ENCODE measurements around the gene MYPOP.

The MYPOP gene

DNA sequence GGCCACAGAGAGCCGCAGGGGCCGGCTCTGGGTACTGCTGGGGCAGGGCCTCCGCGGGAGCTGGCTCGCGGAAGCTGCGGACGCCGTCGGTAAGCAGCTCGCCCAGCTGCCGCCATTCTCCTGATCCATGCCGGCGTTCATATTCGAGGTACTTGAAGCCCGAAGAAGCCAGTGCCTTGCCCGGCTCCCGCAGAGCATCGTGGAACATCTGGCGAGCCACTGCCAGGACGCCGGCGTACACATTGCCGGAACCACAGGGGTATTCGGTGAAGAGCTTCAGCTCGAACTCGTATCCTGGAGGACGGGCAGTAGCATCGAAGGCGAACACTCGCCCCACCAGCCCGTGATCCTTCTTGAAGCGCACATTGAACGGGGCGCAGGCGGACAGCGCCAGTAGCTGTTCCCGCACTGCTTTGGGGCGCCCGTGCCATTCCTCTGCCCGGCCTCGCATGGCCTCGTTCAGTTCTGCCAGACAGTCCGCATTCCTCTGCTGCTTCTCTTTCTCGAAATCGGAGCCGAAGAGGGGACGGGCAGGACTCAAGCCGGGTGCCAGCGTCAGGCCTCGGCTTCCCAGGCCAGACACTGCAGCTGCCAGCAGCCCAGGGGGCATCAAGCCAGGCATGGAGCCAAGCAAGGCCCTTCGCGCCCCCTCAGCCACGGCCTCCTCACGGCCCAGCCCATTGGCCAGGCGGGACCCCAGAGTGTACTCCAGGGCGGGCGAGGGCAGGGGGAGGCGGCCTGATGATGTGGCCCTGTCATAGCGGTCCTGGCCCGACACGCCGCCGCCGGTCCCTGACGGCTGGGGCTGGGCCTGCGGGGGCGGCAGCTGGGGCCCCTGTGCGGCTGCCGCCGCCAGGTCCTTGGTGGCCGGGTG is 17.5 kb downstream of the MYPOP start:
- Histone ChIP-seq H3K36me3 (peaks cover 24% of the 10 kb centered on the region), H3K27ac (peak overlapping the region; percentile 87), H3K4me3 (peak overlapping the region; percentile 89), H3K9me3 (no peaks in the 10 kb centered on the region), H3K4me2 (peak overlapping the region; percentile 98), H3K27me3 (no peaks in the 10 kb centered on the region), H3K9ac (peak overlapping the region; percentile 89), H4K20me1 (peaks cover 41% of the 10 kb centered on the region), H3K4me1 (peaks cover 55% of the 10 kb centered on the region)
- TF ChIP-seq Cebpa-rat (IDR thresholded peaks at IDR 0.05) = no peak

DNA sequence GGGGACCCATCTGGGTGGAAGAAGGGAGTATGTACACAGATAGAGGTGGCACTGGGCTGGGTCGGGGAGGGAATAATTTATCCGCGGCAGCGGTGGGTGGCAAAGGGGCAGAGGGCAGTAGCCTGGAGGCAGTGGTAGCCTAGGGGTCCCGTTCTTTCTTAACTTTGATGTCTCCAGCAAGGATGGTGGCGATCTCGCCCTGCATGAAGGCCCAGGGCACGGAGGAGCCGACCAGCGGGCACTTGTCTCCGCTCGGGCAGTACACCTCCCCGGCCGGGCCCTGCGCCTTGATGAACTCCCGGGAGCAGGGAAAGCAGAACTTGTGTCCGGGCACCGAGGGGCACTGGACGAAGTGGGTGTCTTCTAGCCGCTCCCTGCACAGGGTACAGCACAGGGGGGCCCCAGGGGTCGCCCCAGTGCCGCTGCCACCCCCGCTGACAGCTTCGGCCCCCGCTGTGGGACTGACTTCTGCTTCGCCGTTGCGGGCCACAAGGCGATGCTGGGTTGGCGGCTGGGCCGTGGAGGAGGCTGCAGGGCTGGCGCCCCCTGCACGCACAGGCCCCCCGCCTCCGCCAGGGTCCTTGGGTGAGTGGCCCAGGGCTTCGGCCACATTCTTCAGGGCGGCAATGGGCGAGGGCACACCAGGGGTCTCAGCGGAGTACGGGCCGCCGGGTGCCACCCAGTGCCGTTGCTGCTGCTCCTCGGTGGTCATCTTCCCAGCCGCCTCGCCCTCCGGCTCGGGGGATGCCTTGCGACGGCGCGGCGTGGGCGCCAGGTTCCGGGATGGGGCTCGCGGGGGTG is 18.3 kb downstream of the MYPOP start:
- H3K9ac ChIP-seq = peak overlapping the region; percentile 89; the same call in 1 of the 2 replicates
- H3K4me1 ChIP-seq = peaks cover 62% of the 10 kb centered on the region
- H3K4me3 ChIP-seq = peak overlapping the region; percentile 89
- no peak for TF ChIP-seq Cebpa-rat (IDR thresholded peaks at IDR 0.05)
- no peaks in the 10 kb centered on the region for H3K27me3 ChIP-seq
- peaks cover 41% of the 10 kb centered on the region for H4K20me1 ChIP-seq
- H3K36me3 ChIP-seq = peaks cover 15% of the 10 kb centered on the region
- no peak overlapping the region for H3K27ac ChIP-seq
- no peaks in the 10 kb centered on the region for H3K9me3 ChIP-seq
- H3K4me2 ChIP-seq = peak overlapping the region; percentile 98

- Histone ChIP-seq H3K4me3 (peak overlapping the region; percentile 89), H3K27ac (no peak overlapping the region), H4K20me1 (peaks cover 41% of the 10 kb centered on the region), H3K36me3 (peaks cover 14% of the 10 kb centered on the region), H3K27me3 (no peaks in the 10 kb centered on the region), H3K9me3 (no peaks in the 10 kb centered on the region), H3K4me2 (peak overlapping the region; percentile 98), H3K4me1 (peaks cover 68% of the 10 kb centered on the region), H3K9ac (no peak overlapping the region)
- TF ChIP-seq Cebpa-rat (IDR thresholded peaks at IDR 0.05) = no peak
Observed at GRCh38 chr19:45883586-45883880, 18.9 kb downstream of the MYPOP start.

- peak overlapping the region; percentile 5; the same call in 1 of the 2 replicates for H3K27ac ChIP-seq
- peak overlapping the region; percentile 59 for H3K4me3 ChIP-seq
Observed at GRCh38 chr19:45882652-45883585, 19.5 kb downstream of the MYPOP start.

DNA sequence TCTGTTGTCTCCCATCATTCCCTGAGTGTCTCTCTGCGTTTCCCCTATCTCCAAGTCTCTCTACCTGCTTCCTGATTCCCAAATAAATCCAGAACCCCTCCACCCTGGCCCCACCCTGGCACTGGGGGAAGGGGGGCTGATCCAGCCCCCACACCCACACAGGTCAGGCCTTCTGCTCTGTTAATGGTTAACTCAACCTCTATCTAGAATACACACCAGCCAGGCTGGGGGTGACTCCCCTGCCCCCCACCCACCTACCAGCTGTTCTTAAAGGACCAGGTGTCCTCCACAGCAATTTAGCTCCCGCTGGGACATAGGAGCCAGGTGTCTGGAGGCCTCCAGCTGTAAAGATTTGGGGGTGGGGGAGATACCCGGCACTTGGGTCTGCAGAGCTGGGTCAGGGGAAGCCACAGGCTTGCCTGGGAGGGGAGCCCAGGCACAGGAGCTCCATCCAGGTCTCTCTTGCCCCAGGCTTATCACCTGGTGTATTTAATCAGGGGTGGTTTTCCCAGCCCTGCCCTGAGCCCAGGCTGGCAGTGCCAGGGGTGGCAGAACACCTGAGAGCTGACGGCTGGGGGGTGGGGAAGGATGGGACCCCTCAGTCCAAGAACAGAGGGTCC is 20.4 kb downstream of the MYPOP start:
- Histone ChIP-seq H3K27ac (no peak overlapping the region; the same call in 1 of the 2 replicates), H3K36me3 (peaks cover 14% of the 10 kb centered on the region), H3K4me3 (no peak overlapping the region), H3K9ac (0 out of 2 replicates have a peak overlapping the region, but pooled peaks have one; percentile 66), H3K4me2 (peak overlapping the region; percentile 83), H3K27me3 (no peaks in the 10 kb centered on the region), H3K9me3 (no peaks in the 10 kb centered on the region), H4K20me1 (peaks cover 41% of the 10 kb centered on the region), H3K4me1 (peaks cover 78% of the 10 kb centered on the region)
- TF ChIP-seq Cebpa-rat (IDR thresholded peaks at IDR 0.05) = no peak

More at GRCh38 chr19:45882652-45883585, 19.5 kb downstream of the MYPOP start:
- peak overlapping the region; percentile 83 for H3K4me2 ChIP-seq
- H3K36me3 ChIP-seq = peaks cover 14% of the 10 kb centered on the region
- no peaks in the 10 kb centered on the region for H3K9me3 ChIP-seq
- peak overlapping the region; percentile 66; the same call in 1 of the 2 replicates for H3K9ac ChIP-seq
- no peaks in the 10 kb centered on the region for H3K27me3 ChIP-seq
- H4K20me1 ChIP-seq = peaks cover 41% of the 10 kb centered on the region
- TF ChIP-seq Cebpa-rat (IDR thresholded peaks at IDR 0.05) = no peak
- peaks cover 74% of the 10 kb centered on the region for H3K4me1 ChIP-seq

DNA sequence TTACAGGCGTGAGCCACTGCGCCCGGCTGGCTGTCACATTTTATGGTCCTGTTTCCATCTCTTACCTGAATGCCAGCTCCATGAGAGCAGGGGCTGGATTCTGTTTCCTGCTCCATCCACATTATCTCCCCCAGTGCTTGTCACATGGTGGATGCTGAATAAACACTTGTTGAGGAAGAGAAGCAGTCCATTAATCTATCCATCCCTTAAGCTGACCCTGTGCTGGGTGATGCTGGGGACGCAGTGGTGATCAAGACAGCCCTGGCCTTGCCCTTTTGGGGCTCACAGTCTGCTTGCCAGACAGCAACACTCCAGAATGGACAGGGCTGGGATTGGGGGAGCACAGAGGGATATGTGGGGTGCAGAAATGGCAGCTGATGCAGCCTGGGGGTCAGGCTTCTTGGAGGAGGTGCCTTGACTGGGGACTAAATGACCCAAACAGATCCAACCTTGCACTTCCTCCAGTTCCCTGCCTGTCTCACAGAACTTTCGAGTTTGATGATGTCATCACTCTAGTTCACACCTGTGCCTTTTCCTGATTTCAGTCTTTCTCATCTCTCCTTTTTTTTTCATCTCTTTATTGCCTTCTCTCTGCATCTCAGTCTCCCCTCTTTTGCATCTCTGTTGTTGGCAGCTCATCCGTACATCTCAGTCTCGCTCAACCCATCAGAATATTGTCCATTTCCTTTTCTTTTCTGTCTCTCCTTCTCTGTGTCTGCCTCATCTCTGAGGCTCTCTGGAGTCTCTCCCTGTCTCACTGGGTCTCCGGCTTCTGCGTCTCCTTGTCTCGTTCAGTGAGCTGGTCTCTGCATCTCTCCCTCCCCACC is 21.1 kb downstream of the MYPOP start:
- Histone ChIP-seq H3K27me3 (no peaks in the 10 kb centered on the region), H3K4me2 (peak overlapping the region; percentile 83; the same call in 1 of the 2 replicates), H3K9me3 (no peaks in the 10 kb centered on the region), H3K27ac (no peak overlapping the region; the same call in 1 of the 2 replicates), H3K9ac (no peak overlapping the region), H3K36me3 (peaks cover 14% of the 10 kb centered on the region), H3K4me3 (no peak overlapping the region), H4K20me1 (peaks cover 41% of the 10 kb centered on the region), H3K4me1 (peaks cover 83% of the 10 kb centered on the region)
- no peak for TF ChIP-seq Cebpa-rat (IDR thresholded peaks at IDR 0.05)

- Histone ChIP-seq H3K36me3 (peaks cover 13% of the 10 kb centered on the region), H3K27ac (no peak overlapping the region), H3K27me3 (no peaks in the 10 kb centered on the region), H3K9ac (no peak overlapping the region), H3K4me3 (no peak overlapping the region), H3K4me1 (peaks cover 91% of the 10 kb centered on the region), H3K4me2 (no peak overlapping the region; the same call in 1 of the 2 replicates), H3K9me3 (no peaks in the 10 kb centered on the region), H4K20me1 (peaks cover 32% of the 10 kb centered on the region)
- TF ChIP-seq Cebpa-rat (IDR thresholded peaks at IDR 0.05) = no peak
Observed at GRCh38 chr19:45879971-45880370, 22.4 kb downstream of the MYPOP start.

GRCh38 chr19:45879055-45879454 is 23.4 kb downstream of the MYPOP start:
- Histone ChIP-seq H3K4me3 (no peak overlapping the region), H3K4me2 (peak overlapping the region; percentile 99), H3K27me3 (no peaks in the 10 kb centered on the region), H3K27ac (0 out of 2 replicates have a peak overlapping the region, but pooled peaks have one; percentile 6), H3K4me1 (peaks cover 85% of the 10 kb centered on the region), H3K36me3 (peaks cover 4% of the 10 kb centered on the region), H3K9me3 (no peaks in the 10 kb centered on the region), H3K9ac (peak overlapping the region; percentile 39; the same call in 1 of the 2 replicates), H4K20me1 (peaks cover 23% of the 10 kb centered on the region)
- no peak for TF ChIP-seq Cebpa-rat (IDR thresholded peaks at IDR 0.05)
